ENCODE data around the gene FAM3D.

Gene FAM3D

DNA sequence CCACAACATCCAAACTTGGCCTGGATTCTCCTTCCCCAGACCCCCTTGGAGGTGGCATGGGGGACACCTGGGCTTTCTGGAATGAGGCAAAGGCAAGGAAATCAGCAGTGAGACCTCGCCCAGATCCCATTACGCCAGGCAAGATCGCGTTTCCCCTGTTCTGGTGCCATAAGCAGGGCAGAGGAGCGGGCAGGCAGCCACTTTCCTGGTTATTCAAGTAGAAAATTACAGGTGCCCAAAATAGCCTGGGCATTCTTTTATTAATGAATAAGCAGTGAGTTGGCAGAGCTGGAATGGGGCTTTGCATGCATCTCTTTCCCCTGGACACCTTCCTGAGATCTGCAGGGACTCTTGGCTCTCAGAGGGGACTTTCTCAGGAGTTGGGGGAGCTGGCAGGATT, 57.9 kb downstream of the FAM3D start:
- TF ChIP-seq, protein P1, sequence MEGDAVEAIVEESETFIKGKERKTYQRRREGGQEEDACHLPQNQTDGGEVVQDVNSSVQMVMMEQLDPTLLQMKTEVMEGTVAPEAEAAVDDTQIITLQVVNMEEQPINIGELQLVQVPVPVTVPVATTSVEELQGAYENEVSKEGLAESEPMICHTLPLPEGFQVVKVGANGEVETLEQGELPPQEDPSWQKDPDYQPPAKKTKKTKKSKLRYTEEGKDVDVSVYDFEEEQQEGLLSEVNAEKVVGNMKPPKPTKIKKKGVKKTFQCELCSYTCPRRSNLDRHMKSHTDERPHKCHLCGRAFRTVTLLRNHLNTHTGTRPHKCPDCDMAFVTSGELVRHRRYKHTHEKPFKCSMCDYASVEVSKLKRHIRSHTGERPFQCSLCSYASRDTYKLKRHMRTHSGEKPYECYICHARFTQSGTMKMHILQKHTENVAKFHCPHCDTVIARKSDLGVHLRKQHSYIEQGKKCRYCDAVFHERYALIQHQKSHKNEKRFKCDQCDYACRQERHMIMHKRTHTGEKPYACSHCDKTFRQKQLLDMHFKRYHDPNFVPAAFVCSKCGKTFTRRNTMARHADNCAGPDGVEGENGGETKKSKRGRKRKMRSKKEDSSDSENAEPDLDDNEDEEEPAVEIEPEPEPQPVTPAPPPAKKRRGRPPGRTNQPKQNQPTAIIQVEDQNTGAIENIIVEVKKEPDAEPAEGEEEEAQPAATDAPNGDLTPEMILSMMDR (IDR thresholded peaks at IDR 0.05; ENCODE audit: insufficient read depth, missing control alignments): no peak
- FAIRE-seq: no peak
- DNase-seq (ENCODE audit: insufficient read length, low spot score): no peak

DNA sequence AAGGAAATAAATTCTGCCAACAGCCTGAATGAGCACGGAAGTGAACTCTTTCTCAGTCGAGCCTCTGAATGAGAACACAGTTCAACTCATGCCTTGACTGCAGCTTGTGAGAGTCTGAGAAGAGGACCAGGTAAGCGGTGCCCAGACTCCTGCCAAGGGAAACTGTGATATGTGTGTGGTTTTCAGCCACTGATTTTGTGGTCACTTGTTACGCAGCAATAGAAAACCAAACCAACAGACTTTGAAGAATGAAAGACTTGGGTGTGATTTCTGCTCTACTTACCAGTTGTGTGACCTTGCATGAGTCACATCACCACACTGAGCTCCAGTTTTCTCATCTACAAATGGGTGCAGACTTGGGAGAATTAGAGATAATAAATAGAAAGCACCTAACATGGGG, 58.8 kb downstream of the FAM3D start:
- DNase-seq (ENCODE audit: insufficient read length, low spot score): no peak

DNA sequence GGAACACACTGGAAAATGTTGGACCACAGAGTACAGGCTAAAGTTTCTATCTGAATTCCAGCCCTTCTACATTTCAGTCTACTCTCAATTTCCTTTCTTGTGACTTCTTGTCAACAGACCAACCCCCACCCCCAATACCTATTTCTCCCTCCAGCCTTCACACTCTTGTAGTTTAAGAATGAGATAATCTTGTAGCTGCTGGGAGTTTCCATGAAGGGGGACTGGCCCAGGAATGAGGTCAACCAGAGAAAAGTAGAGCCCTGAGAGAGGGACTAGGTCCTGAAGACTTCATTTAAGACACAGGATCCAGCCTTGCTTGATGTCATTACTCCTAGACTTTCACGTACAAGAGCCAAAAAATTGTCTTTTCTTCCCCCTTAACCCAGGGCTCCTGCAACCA, 59.9 kb downstream of the FAM3D start:
- DNase-seq (ENCODE audit: insufficient read length, low spot score): no peak
- TF ChIP-seq, protein P1 (IDR thresholded peaks at IDR 0.05; ENCODE audit: insufficient read depth, missing control alignments): no peak
- FAIRE-seq: no peak

More for the DNA sequence above, 58.8 kb downstream of the FAM3D start:
- TF ChIP-seq, protein P1 (IDR thresholded peaks at IDR 0.05; ENCODE audit: insufficient read depth, missing control alignments): no peak
- FAIRE-seq: no peak

DNA sequence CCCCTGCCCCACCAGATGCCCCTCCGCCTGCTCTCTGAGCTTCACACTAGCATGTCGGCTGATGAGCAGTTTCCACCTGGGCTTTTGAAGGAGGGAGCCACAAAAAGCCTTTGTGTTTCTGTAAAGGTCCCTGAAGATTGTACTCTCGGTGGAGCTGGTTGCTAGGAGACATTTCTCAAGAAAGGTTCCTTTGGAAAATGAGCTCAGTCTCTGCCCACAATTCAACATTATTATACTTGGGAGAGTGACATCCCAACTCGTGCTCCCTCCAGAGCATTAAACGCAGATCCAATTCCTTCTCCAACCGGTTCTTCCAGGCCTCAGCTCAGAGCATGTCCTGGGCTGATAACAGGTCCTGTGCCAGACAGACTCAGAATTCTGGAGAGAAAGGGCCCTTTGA, 62.5 kb downstream of the FAM3D start:
- TF ChIP-seq, protein P1 (IDR thresholded peaks at IDR 0.05; ENCODE audit: insufficient read depth, missing control alignments): no peak
- FAIRE-seq: no peak

DNA sequence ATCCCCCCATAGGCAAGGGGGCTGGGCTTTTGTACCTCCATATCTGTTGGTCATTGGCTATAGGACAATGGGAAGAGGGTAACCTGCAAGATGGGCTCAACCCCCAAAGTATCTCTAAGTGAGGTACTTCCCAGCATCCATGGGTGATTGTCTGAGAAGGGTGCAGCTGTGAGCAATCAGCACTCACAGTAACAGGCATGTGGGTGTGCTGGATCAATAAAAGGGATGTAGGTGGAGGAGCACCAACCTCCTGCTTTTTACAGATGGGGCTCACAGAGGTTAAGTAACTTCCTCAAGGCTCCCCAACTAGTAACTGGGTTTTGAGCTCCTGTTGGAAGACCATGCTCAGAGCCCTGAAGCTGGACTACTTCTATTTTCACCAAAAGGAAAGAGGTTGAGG, 63.0 kb downstream of the FAM3D start:
- DNase-seq (ENCODE audit: insufficient read length, low spot score): no peak
- FAIRE-seq: no peak
- TF ChIP-seq, protein P1 (IDR thresholded peaks at IDR 0.05; ENCODE audit: insufficient read depth, missing control alignments): no peak

More for the DNA sequence above, 62.5 kb downstream of the FAM3D start:
- no peak for DNase-seq (ENCODE audit: insufficient read length, low spot score)

DNA sequence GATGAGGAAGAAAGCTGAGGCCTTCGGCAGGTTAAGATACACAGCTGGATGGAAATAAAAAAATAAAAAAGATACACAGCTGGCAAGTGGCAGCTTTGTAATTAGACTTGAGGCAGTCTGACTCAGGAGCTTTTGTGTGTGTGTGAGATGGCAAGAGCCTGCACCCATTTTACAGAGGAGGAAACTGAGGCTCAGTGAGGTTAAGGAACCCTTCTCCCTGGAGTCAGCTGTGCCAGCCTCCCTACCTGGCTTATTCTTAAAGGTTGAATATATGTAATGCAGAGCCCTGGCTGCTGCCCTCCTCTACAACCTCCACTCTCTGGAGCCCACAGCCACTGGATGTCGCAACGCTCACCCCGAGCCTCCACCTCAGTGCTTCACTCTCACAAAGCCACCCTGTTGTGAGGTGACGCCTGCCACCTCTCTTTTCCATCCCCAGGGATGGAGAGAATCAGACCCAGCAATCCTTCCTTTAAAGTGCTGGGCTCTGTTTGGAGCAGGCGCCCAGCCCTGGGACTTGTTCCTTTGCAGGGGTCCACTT, 68.7 kb downstream of the FAM3D start:
- DNase-seq (ENCODE audit: insufficient read length, low spot score) (no peak), FAIRE-seq (no peak)
- TF ChIP-seq, protein P1 (IDR thresholded peaks at IDR 0.05; ENCODE audit: insufficient read depth, missing control alignments): no peak

DNA sequence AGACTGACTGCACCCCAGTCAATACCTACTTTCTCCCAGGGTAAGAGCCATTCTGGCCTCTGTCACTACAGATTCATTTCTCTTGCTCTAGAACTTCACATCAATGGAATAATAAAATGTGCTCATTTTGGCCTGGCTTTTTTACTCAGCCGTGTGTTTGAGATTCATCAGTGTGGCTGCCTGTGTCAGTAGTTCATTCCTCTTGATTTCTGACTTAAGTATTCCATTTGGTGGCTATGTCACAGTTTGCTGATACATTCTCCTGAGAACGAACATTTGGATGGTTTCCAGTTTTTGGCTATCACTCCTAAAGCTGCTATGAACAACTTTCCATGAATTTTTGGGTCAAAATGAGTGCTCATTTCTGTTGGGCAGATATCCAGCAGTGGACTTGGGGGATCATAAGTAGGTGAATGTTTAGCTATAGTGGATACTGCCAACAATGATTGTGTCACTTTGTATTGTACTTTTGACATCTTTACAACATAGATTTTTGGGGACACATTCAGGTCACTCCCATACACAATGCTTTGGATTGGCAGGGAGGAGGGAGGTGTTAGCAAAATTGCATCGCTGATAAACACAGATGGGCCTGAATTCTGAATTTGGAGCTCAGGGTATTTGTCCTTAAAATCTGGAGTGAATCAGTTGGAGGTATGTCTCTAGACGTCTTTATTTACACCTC, 69.6 kb downstream of the FAM3D start:
- FAIRE-seq (no peak), DNase-seq (ENCODE audit: insufficient read length, low spot score) (no peak)
- TF ChIP-seq, protein P1 (IDR thresholded peaks at IDR 0.05; ENCODE audit: insufficient read depth, missing control alignments): no peak

Measured in D721Med (cell line).